Right forelimb (tissue), 1 donor: ENCODE results near the gene SPR.
A peak's percentile ranks its signal among the peaks of the same experiment; 100 is the strongest.
"Not testable (repeated sequence)": the region's sequence is repeated elsewhere in the genome, so short reads cannot be mapped to it uniquely, and the experiment has no call there.

ENCODE experiments used
- DNase-seq: peaks from one replicate; pipeline ENCODE4 v3.0.0-alpha.2; 2018

SPR gene

GRCh38 chr2:72889991-72890390, 2.8 kb downstream of the SPR start:
- no peak for DNase-seq

GRCh38 chr2:72891091-72891818, 4.0 kb downstream of the SPR start:
- no peak for DNase-seq

- peak; percentile 73 for DNase-seq
Measured at GRCh38 chr2:72892506-72893173, 5.4 kb downstream of the SPR start.

- DNase-seq, result peak; percentile 67
Measured at GRCh38 chr2:72893594-72894319, 6.5 kb downstream of the SPR start.

- DNase-seq, result no peak
Measured at GRCh38 chr2:72894514-72894913, 7.3 kb downstream of the SPR start.

GRCh38 chr2:72895154-72895553, 7.9 kb downstream of the SPR start:
- no peak for DNase-seq

GRCh38 chr2:72895759-72896281, 8.6 kb downstream of the SPR start:
- DNase-seq, result peak; percentile 69

GRCh38 chr2:72896446-72896845, 9.2 kb downstream of the SPR start:
- DNase-seq, result no peak

GRCh38 chr2:72897785-72898584, 10.8 kb downstream of the SPR start:
- no peak for DNase-seq

- DNase-seq, result no peak
Measured at GRCh38 chr2:72898585-72898906, 11.3 kb downstream of the SPR start.

GRCh38 chr2:72900191-72900825, 13.1 kb downstream of the SPR start:
- no peak for DNase-seq

- DNase-seq, result no peak
Measured at GRCh38 chr2:72901426-72901825, 14.2 kb downstream of the SPR start.

GRCh38 chr2:72907369-72907768, 20.2 kb downstream of the SPR start:
- not testable (repeated sequence) for DNase-seq

- no peak for DNase-seq
Measured at GRCh38 chr2:72908741-72909140, 21.5 kb downstream of the SPR start.

GRCh38 chr2:72911256-72911655, 24.0 kb downstream of the SPR start:
- DNase-seq, result no peak

GRCh38 chr2:72913486-72914205, 26.4 kb downstream of the SPR start:
- DNase-seq, result peak; percentile 23

GRCh38 chr2:72914206-72914559, 27.0 kb downstream of the SPR start:
- DNase-seq, result peak; percentile 28

- peak; percentile 37 for DNase-seq
Measured at GRCh38 chr2:72914589-72915319, 27.5 kb downstream of the SPR start.

- peak; percentile 44 for DNase-seq
Measured at GRCh38 chr2:72915320-72915906, 28.2 kb downstream of the SPR start.

- peak; percentile 57 for DNase-seq
Measured at GRCh38 chr2:72915907-72916742, 28.9 kb downstream of the SPR start.
